Stomach (tissue), 4 donors: Measurements from ENCODE around the gene LILRA2.

Experiments used
- CTCF ChIP-seq, 7 experiments: fragments of 450-650 bp in 4 of 7; fragments of 200-600 bp in 3 of 7; sonication (generic) in 3 of 7; IDR thresholded peaks; one replicate each; pipeline ENCODE4 v1.5.1; 2016 to 2019; ENCODE audit warnings: antibody characterized with exemption in 7 of 7, control low read depth in 2 of 7, mild to moderate bottlenecking in 1 of 7
- EP300 ChIP-seq: sonication (generic); formaldehyde crosslinking; IDR thresholded peaks from one replicate; pipeline ENCODE4 v1.6.1; 2017; ENCODE audit warnings: antibody characterized with exemption
- POLR2A ChIP-seq, 4 donors: fragments of 450-650 bp; IDR thresholded peaks; one replicate each; pipeline ENCODE4 v1.6.1; 2016; ENCODE audit warnings: antibody characterized with exemption in 4 of 4, control low read depth in 2 of 4, mild to moderate bottlenecking in 1 of 4, moderate library complexity in 1 of 4

GRCh38 chr19:54616057-54616456 is 42.5 kb downstream of the LILRA2 start:
- TF ChIP-seq POLR2A (IDR thresholded peaks at IDR 0.05) = no peak
- no peak for TF ChIP-seq CTCF (IDR thresholded peaks at IDR 0.05)
- no peak for TF ChIP-seq EP300
